ENCODE measurements around the gene ZDHHC7. TPM values are rescaled to one million over a fixed set of nuclear protein-coding genes. Genes with fewer than 3 reads are reported as not detected.

Gene ZDHHC7
- total and polyA plus RNA-seq, 9 of the 15 experiments (the other 6 are each of a cell fraction or from before 2014, with no cell fraction given), result 1.7 to 49.7 (median 37.4) TPM

DNA sequence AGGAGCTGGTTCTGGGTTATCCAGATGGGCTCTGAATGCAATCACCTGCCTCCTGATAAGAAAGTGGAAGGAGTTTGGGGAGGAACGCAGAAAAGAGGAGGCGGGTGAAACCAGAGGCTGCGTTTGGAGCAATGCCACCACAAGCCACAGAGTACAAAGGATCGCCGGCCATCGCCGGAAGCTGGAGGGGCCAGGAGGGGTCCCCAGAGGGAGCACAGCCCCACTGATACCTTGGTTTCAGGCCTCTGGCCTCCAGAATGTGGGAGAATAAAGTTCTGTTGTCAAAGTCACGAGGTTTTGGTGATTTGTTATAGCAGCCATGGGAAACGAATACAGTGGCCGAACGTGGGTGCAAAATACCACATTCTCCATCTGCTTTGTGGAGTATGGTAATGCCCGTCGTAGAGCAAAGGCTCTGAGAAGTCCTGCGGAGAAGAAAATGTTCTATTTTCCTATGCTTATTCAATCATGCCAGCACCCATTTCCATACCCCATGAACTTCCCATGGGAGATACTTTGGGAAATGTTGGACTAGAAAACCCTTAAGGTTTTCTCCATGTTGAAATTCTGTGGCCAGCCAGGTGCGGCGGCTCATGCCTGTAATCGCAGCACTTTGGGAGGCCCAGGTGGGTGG lies 51.4 kb downstream of the ZDHHC7 start (continued):
- TF ChIP-seq, protein P1, sequence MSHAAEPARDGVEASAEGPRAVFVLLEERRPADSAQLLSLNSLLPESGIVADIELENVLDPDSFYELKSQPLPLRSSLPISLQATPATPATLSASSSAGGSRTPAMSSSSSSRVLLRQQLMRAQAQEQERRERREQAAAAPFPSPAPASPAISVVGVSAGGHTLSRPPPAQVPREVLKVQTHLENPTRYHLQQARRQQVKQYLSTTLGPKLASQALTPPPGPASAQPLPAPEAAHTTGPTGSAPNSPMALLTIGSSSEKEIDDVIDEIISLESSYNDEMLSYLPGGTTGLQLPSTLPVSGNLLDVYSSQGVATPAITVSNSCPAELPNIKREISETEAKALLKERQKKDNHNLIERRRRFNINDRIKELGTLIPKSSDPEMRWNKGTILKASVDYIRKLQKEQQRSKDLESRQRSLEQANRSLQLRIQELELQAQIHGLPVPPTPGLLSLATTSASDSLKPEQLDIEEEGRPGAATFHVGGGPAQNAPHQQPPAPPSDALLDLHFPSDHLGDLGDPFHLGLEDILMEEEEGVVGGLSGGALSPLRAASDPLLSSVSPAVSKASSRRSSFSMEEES (CRISPR knock-in tag; IDR thresholded peaks at IDR 0.05), result peak; percentile 51; the same call in 1 of the 2 replicates

DNA sequence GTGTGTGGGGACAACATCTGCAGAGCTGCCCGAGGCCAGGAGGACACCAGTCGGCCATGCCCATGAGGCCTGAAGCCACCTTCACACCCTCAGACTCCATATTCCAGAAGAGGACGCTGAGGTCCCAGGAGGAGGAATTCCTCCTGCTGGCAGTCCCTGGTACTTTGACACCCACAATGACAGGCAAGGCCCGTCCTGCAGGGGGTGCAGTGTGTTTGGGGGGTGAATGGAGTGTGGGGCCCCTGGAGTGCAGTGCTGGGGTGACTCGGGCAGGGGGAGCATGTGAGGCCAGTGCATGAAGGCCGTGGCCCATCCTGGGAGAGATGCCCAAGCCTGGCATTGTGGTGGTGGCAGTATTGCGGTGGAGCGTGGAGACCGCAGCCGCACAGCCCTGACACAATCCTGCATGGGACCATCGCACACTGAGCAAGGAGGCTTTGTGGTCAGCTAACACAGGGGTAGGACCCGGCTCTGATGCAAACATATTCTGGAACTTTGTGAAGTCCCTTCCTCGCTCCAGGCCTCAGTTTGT lies 52.2 kb downstream of the ZDHHC7 start:
- H3K9ac ChIP-seq (ENCODE audit: insufficient read depth in 1 of 2, low read depth in 2 of 2, low read length in 2 of 2), result peak overlapping the region in 1 of 2 experiments; percentile 45; a peak in 1 of 4 replicates
- peaks cover 11 to 14% of the 10 kb centered on the region in 2 experiments; a peak in 3 of 5 replicates for H3K27me3 ChIP-seq (ENCODE audit: control insufficient read depth in 2 of 2, insufficient read depth in 2 of 2, low read length in 2 of 2)
- POLR2A ChIA-PET, result no interaction called here
- FAIRE-seq, result peak; percentile 40
- WGBS (ENCODE audit: insufficient coverage, low coverage, missing lambda C conversion rate), result 39% methylated on average over 13 of the region's 13 CpGs
- no peaks in the 10 kb centered on the region for H3K36me3 ChIP-seq (ENCODE audit: control insufficient read depth, insufficient read depth, low read length)
- peaks cover 5% of the 10 kb centered on the region for H4K20me1 ChIP-seq (replicated peaks; ENCODE audit: control insufficient read depth, insufficient read depth, low read length)
- 0 out of 2 replicates have a peak, but pooled peaks cover 2% of the 10 kb centered on the region for H3K9me3 ChIP-seq (replicated peaks; ENCODE audit: control insufficient read depth, insufficient read depth, low read depth, low read length)
- no TSS peak for BruUV-seq (replicated peaks)
- CTCF ChIA-PET (ENCODE audit: low intra/inter-chr PET ratio), result interaction anchor here (1.0 to 1.7 kb wide), 2 partner anchors 12 to 203 kb away, joined by 3 to 4 read pairs; no protein-coding TSS in a partner anchor
- H3K4me1 ChIP-seq (replicated peaks in 1 of 2; ENCODE audit: control insufficient read depth in 2 of 2, insufficient read depth in 2 of 2, low read length in 2 of 2), result peaks cover 3 to 28% of the 10 kb centered on the region in 2 experiments; a peak in 4 of 5 replicates
- intact Hi-C loops (cut with micrococcal nuclease), result no loop called here
- no peak overlapping the region for H3K27ac ChIP-seq (ENCODE audit: extremely low read depth, low read depth, low read length)
- peak; percentile 59 to 90 (median 76) for DNase-seq (ENCODE audit: extremely low read depth in 1 of 4, low spot score in 3 of 4)
- H3K4me3 ChIP-seq, result no peak overlapping the region
- H3K4me2 ChIP-seq (ENCODE audit: insufficient read depth, low read length), result no peak overlapping the region; the same call in 1 of the 2 replicates
- H3K9me1 ChIP-seq (ENCODE audit: control insufficient read depth, insufficient read depth, low read length), result no peaks in the 10 kb centered on the region
- no peaks in the 10 kb centered on the region for H3K79me2 ChIP-seq (ENCODE audit: control insufficient read depth, insufficient read depth, low read length)
- 0 out of 2 replicates have a peak overlapping the region, but pooled peaks have one; percentile 2 for H2AFZ ChIP-seq (ENCODE audit: low read depth, low read length)
- peak; percentile 86 for ATAC-seq
- in situ Hi-C loops (cut with MboI), result no loop called here
- no peak for TF ChIP-seq YY1 (IDR thresholded peaks at IDR 0.05; ENCODE audit: borderline replicate concordance in 1 of 3, control insufficient read depth in 1 of 3, extremely low read depth in 1 of 3, insufficient read depth in 3 of 3, insufficient read length in 1 of 3, insufficient replicate concordance in 2 of 3, low read depth in 1 of 3, low read length in 2 of 3)
- no peak for TF ChIP-seq CEBPG (CRISPR knock-in tag; IDR thresholded peaks at IDR 0.05)
- TF ChIP-seq CEBPG (tag; conservative IDR thresholded peaks at IDR 0.05 in 1 of 2, IDR thresholded peaks at IDR 0.05 in 1 of 2), result no peak
- no peak for TF ChIP-seq FOXM1 (IDR thresholded peaks at IDR 0.05; ENCODE audit: low read depth)
- TF ChIP-seq FOXM1 (CRISPR knock-in tag; IDR thresholded peaks at IDR 0.05; ENCODE audit: low read depth), result 0 out of 2 replicates have a peak, but pooled peaks have one; percentile 86
- TF ChIP-seq, protein P2, sequence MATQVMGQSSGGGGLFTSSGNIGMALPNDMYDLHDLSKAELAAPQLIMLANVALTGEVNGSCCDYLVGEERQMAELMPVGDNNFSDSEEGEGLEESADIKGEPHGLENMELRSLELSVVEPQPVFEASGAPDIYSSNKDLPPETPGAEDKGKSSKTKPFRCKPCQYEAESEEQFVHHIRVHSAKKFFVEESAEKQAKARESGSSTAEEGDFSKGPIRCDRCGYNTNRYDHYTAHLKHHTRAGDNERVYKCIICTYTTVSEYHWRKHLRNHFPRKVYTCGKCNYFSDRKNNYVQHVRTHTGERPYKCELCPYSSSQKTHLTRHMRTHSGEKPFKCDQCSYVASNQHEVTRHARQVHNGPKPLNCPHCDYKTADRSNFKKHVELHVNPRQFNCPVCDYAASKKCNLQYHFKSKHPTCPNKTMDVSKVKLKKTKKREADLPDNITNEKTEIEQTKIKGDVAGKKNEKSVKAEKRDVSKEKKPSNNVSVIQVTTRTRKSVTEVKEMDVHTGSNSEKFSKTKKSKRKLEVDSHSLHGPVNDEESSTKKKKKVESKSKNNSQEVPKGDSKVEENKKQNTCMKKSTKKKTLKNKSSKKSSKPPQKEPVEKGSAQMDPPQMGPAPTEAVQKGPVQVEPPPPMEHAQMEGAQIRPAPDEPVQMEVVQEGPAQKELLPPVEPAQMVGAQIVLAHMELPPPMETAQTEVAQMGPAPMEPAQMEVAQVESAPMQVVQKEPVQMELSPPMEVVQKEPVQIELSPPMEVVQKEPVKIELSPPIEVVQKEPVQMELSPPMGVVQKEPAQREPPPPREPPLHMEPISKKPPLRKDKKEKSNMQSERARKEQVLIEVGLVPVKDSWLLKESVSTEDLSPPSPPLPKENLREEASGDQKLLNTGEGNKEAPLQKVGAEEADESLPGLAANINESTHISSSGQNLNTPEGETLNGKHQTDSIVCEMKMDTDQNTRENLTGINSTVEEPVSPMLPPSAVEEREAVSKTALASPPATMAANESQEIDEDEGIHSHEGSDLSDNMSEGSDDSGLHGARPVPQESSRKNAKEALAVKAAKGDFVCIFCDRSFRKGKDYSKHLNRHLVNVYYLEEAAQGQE (IDR thresholded peaks at IDR 0.05; ENCODE audit: borderline replicate concordance), result peak; percentile 31; the same call in 1 of the 2 replicates
- TF ChIP-seq, protein P2 (CRISPR knock-in tag; IDR thresholded peaks at IDR 0.05; ENCODE audit: low read depth), result no peak

Measured in K562 (cell line).